Measurements from ENCODE around the gene ADAD1. TPM values are rescaled to one million over a fixed set of nuclear protein-coding genes. Genes with fewer than 3 reads are reported as not detected.

ADAD1 gene
- total RNA-seq, 2 donors from 2014 or later = 23.8 TPM; not detected in 1

GRCh38 chr4:122377352-122377751 is 1.5 kb upstream of the ADAD1 start:
- H3K9me3 ChIP-seq = no peaks in the 10 kb centered on the region
- H3K4me3 ChIP-seq = no peak overlapping the region
- H3K27me3 ChIP-seq (replicated peaks; ENCODE audit: insufficient read depth) = no peaks in the 10 kb centered on the region
- H3K27ac ChIP-seq = no peak overlapping the region
- intact Hi-C loops (cut with DNase I) = no loop called here
- no peaks in the 10 kb centered on the region for H3K36me3 ChIP-seq
- DNase-seq (ENCODE audit: low spot score) = no peak
- WGBS = 89% methylated on average over 1 of the region's 1 CpG
- TF ChIP-seq POLR2AphosphoS5 (IDR thresholded peaks at IDR 0.05) (no peak), POLR2A (IDR thresholded peaks at IDR 0.05) (no peak), CTCF (IDR thresholded peaks at IDR 0.05) (no peak)
- H3K4me1 ChIP-seq (replicated peaks) = no peaks in the 10 kb centered on the region

- Histone ChIP-seq H3K9me3 (no peaks in the 10 kb centered on the region), H3K36me3 (no peaks in the 10 kb centered on the region), H3K4me3 (no peak overlapping the region), H3K4me1 (replicated peaks) (no peaks in the 10 kb centered on the region), H3K27ac (no peak overlapping the region), H3K27me3 (replicated peaks; ENCODE audit: insufficient read depth) (no peaks in the 10 kb centered on the region)
- no peak for TF ChIP-seq CTCF (IDR thresholded peaks at IDR 0.05)
- TF ChIP-seq POLR2A (IDR thresholded peaks at IDR 0.05) = no peak
- TF ChIP-seq POLR2AphosphoS5 (IDR thresholded peaks at IDR 0.05) = no peak
- WGBS = 97% methylated on average over 44 of the region's 44 CpGs
- DNase-seq (ENCODE audit: low spot score) = no peak
- intact Hi-C loops (cut with DNase I) = no loop called here
Observed at GRCh38 chr4:122379239-122379638, 428 bp downstream of the ADAD1 start.

GRCh38 chr4:122383341-122383740 is 4.5 kb downstream of the ADAD1 start:
- no peak overlapping the region for H3K4me3 ChIP-seq
- no peaks in the 10 kb centered on the region for H3K36me3 ChIP-seq
- H3K27ac ChIP-seq = no peak overlapping the region
- whole genome bisulfite sequencing = 32% methylated on average over 4 of the region's 4 CpGs
- intact Hi-C loops (cut with DNase I) = no loop called here
- no peak for TF ChIP-seq POLR2A (IDR thresholded peaks at IDR 0.05)
- TF ChIP-seq CTCF (IDR thresholded peaks at IDR 0.05) = no peak
- no peak for TF ChIP-seq POLR2AphosphoS5 (IDR thresholded peaks at IDR 0.05)
- H3K27me3 ChIP-seq (replicated peaks; ENCODE audit: insufficient read depth) = no peaks in the 10 kb centered on the region
- H3K4me1 ChIP-seq (replicated peaks) = no peaks in the 10 kb centered on the region
- H3K9me3 ChIP-seq = no peaks in the 10 kb centered on the region
- no peak for DNase-seq (ENCODE audit: low spot score)

- no peaks in the 10 kb centered on the region for H3K9me3 ChIP-seq
- H3K36me3 ChIP-seq = no peaks in the 10 kb centered on the region
- H3K4me3 ChIP-seq = no peak overlapping the region
- no peak for DNase-seq (ENCODE audit: low spot score)
- H3K27me3 ChIP-seq (replicated peaks; ENCODE audit: insufficient read depth) = no peaks in the 10 kb centered on the region
- WGBS = 52% methylated on average over 2 of the region's 2 CpGs
- intact Hi-C loops (cut with DNase I) = no loop called here
- no peak for TF ChIP-seq POLR2AphosphoS5 (IDR thresholded peaks at IDR 0.05)
- TF ChIP-seq CTCF (IDR thresholded peaks at IDR 0.05) = no peak
- no peak for TF ChIP-seq POLR2A (IDR thresholded peaks at IDR 0.05)
- no peak overlapping the region for H3K27ac ChIP-seq
- H3K4me1 ChIP-seq (replicated peaks) = no peaks in the 10 kb centered on the region
Observed at GRCh38 chr4:122384245-122384644, 5.4 kb downstream of the ADAD1 start.

- TF ChIP-seq POLR2AphosphoS5 (IDR thresholded peaks at IDR 0.05) (no peak), POLR2A (IDR thresholded peaks at IDR 0.05) (no peak), CTCF (IDR thresholded peaks at IDR 0.05) (no peak)
- H3K4me3 ChIP-seq = no peak overlapping the region
- DNase-seq (ENCODE audit: low spot score) = no peak
- no peaks in the 10 kb centered on the region for H3K4me1 ChIP-seq (replicated peaks)
- H3K27ac ChIP-seq = no peak overlapping the region
- no peaks in the 10 kb centered on the region for H3K9me3 ChIP-seq
- no peaks in the 10 kb centered on the region for H3K27me3 ChIP-seq (replicated peaks; ENCODE audit: insufficient read depth)
- intact Hi-C loops (cut with DNase I) = no loop called here
- 29% methylated on average over 1 of the region's 1 CpG for WGBS
- no peaks in the 10 kb centered on the region for H3K36me3 ChIP-seq
Observed at GRCh38 chr4:122393276-122393675, 14.5 kb downstream of the ADAD1 start.
